CMK (cell line): ENCODE data around the gene PRRT4.

ENCODE experiments used
- DNase-seq: peaks from one replicate; pipeline ENCODE4 v3.0.0-alpha.2; 2010; ENCODE audit warnings: low read depth

Gene PRRT4

GRCh38 chr7:128344431-128344774 lies 17.1 kb downstream of the PRRT4 start:
- no peak for DNase-seq

DNA sequence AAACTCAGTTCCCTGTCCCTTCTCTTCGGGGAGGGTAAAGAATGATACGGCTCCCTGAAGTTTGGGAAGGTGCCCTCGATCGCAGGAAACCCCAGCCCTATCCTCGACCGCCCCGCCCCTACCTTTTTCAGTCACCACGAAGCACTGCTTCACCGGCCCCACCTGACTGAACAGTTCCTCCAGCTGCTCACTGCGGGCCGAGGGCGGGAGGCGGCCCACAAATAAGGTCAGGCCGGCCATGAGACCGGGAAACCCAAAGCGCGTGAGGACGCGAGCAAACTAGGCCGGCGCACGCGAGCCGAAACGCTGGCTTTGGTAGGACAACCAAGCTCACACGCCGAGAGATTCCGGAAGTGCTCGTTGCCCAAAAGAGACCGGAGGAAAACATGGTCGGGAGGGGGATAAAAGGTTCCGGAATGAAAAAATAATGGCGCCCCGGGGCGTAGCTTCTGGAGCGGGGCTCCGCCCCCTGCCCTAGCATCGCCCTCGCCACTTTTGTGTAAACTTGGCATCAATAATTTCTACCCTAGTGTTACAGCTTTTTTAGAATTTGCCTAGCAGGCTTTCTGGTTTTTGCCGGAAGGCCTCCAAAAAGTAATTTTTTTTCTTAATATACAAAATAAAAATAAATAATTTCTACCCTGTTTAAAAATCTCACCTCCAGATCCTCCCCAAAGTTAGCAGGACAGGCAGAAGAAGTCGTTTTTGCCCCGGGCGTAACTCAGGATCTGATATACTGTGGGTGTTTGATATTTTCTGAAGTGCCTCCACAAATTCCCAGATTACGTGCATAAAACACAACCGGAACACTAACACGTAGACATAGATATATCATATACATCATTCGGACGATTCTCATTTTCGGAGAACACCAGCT lies 17.7 kb downstream of the PRRT4 start, which contains the start of gene RBM28:
RBM28 (minus strand) TSS at position 355 of the 877 bp plus-strand sequence; CDS start at position 240, 115 bp downstream.
- peak; percentile 69 for DNase-seq

DNA sequence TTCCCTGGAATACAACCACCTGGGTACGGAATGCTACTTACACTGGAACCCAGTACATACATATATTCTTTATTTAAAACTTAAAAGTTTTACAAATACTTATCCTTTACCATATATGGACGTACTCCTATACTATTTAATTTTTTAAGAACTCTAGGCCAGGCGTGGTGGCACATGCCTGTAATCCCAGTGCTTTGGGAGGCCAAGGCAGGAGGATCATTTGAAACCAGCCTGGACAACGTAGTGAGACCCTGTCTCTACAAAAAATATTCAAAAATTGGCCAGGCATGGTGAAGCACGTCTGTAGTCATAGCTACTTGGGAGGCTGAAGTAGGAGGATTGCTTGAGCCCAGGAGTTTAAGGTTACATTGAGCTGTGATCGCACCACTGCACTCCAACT lies 19.8 kb downstream of the PRRT4 start:
- no peak for DNase-seq

DNA sequence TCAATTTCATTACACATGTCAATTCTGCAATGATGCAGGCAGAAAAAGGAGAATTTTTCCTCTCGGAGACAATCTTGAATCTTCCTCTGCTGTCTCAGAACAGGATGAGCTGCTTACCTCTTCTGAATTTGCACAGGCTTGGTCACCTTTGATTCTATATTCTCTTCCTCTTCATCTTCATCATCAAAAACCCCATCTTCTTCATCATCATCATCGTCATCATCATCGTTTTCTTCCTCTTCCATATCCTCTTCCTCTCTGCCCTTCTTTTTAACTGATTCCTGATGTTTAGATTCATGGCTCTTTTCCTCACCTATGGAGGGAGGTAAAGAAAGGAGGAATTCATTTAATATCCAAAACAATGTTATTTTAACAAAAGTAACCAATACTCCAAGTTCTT lies 25.8 kb downstream of the PRRT4 start:
- no peak for DNase-seq

GRCh38 chr7:128324368-128324680 lies 37.2 kb downstream of the PRRT4 start:
- no peak for DNase-seq

DNA sequence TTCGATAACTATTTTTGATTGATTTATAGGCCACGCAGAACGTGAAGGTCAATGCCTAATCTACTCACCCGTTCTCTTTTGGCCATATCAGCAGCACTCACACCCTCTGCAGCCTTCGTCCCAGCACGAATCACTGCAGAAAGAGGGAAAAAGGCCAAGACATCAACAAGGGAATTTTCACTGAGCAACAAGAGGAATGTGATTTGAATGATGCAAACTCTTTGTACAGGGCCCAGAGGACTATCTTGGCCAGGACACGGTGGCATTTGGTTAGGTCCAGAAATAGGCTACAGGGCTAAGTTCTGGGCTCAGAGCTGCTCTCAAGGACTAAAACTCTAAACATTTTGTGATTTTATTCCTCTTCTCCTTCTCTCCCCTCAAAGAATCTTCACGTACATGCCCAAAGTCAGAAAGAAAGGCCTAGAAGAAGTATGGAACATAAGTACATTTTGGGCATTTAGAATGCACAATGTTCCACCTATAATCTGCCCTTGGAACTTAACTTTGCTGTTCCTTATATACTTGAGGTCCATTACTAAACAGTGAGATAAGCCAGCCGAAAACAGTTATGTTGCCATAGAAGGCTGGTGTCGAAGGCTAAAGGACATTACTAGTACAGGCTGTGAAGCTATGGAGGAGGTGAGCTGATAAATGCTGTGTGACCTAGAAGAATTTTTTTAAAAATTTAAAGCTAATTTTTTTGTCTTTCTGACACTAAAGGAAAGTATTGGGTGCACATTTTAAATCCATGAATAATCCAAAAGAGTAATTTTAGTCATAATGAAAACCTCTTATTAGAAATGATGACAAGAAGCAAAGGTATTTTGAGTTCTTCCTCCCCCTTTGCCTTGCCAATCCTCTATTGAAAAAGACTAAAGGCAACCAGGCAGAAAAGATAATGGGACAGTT lies 37.8 kb downstream of the PRRT4 start:
- DNase-seq: no peak

- DNase-seq: no peak
These were observed 38.5 kb downstream of the PRRT4 start for GRCh38 chr7:128323040-128323439.

DNA sequence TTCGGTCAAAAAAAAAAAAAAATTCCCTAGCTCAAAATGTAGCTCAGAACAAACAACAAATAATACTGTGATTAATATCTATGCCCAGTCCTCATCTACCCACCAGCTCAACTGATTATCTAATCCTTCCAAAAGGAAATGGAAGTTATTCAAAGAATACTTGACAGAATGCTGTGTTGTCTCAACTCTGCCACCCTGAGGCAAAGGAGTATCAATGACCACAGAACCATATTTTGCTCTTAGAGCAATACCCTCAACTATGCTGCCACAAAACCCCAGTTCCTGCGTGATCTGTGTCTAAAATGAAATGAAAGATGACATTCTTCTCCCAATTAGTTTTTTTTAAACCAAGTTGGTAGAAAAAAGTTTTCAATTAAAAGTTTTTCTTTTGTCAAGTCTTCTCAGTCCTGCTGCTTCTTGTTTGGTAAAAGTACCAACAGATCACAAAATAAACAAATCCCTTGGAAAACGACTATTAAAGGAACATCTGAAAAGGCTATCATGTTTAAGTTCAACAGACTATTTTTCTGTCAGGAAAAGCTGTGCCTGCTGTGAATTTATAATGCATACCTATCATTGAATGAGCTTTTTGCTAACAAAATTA lies 39.3 kb downstream of the PRRT4 start:
- DNase-seq: no peak

DNA sequence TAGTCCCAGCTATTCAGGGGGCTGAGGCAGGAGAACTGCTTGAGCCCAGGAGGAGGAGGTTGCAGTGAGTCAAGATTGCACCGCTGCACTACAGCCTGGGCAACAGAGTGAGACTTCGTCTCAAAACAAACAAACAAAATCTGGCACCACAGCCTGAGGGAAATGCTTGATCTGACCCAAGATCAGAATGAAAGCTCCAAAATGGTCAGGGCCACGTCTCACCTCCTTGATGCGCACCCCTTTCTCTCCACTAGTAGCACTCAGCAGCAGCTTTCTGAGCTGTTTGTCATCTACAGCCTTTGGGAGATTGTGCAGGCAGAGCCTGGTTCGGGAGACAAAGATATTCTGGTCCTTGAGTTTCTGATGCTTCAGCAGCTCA lies 40.5 kb downstream of the PRRT4 start:
- DNase-seq: no peak

DNA sequence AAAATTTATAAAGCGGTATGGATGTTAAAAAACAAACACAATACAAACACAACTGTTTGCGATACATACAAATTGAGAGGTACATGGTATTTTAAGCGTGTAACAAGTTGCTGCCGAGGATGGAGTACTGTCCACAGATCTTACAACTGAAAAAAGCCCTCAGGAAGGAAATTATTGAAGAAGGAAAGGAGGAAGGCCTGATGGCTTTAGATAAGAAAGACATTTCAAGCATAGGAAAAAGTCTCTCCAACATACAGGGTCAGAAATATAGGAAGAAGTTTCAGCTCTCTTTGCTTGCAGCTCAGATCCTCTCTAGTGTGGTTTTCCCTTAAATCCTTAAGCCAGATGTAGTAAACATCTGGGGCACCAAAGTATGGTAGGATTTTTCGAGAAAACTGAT lies 42.8 kb downstream of the PRRT4 start:
- no peak for DNase-seq

- DNase-seq: no peak
These were observed 50.5 kb downstream of the PRRT4 start for GRCh38 chr7:128311013-128311412.

GRCh38 chr7:128310499-128310898 lies 51.0 kb downstream of the PRRT4 start:
- no peak for DNase-seq

DNA sequence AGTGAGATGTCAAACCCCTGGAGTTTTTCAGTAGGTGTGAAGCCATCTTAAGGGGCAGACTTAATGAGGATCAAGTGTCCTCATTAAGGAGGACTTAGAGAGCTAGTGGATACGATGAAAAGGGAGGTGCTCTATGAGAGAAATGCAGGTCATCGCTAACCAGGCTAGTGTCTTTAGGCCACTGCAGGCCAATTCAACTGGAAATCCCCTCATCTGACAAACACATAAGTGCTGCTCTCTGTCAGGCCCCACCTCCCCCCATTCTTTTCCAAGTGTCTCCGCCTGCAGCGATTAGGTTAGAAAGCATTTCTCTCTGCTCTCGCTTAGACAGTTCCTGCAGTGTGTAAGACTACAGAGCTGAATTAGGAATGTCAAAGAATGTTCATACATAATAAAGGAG lies 51.5 kb downstream of the PRRT4 start:
- no peak for DNase-seq

GRCh38 chr7:128309124-128309523 lies 52.4 kb downstream of the PRRT4 start:
- DNase-seq: no peak

GRCh38 chr7:128307061-128307460 lies 54.4 kb downstream of the PRRT4 start:
- DNase-seq: no peak

DNA sequence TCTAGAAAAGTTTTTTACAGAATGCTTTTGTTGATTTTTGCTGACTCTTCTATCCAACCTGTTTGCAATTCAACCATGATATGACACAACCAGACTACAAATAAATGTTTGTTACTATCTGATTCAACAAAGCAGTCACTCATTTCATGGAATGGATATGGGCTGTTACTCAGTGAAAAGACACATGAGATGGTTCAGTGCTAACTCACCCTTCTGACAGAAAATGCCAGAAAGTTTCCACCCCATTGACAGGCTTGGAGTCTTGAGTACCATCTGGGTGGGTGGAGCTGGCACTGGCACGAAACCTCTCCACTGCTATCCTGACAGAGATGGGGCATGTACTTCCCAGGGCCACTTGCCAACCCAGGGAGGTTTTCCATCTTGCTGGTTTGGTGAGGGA lies 57.3 kb downstream of the PRRT4 start:
- DNase-seq: no peak

DNA sequence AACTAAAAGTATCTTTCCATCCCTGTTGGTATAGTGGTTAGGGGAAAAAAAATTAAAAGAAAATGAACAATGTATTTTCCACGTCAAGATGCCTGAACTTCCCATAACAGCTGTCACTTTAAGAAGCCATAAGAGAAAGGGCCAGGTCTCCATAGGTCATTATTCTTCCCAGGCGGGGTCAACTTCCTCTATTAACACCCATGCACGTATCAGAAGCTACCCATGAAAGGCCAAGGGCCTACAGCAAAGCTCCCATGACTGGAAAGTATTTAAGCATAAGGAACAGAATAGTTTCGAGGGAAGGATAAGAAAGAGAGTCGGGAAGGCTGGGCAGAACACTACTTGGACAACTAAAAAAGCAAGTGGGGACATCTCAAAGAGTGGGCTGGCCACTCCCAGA lies 57.8 kb downstream of the PRRT4 start:
- DNase-seq: no peak

DNA sequence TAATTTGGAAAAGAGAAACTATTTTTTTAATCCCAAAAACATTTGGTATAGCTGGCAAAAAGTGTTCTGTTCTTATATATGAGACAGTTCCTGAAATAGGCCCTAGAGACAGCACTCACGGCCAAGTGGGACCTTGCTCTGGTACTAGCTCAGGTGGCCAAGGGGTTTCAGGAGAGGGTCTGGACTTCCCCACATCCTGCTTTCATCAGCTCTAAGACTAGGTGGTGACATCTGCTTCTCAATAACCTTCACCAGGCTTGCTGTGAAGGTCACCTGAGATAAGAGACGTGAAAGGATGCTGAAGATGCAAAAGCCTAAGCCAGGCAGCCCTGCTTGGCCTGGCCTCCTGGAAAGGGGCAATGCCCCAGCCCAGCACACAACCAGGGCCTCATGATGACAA lies 58.4 kb downstream of the PRRT4 start:
- no peak for DNase-seq

DNA sequence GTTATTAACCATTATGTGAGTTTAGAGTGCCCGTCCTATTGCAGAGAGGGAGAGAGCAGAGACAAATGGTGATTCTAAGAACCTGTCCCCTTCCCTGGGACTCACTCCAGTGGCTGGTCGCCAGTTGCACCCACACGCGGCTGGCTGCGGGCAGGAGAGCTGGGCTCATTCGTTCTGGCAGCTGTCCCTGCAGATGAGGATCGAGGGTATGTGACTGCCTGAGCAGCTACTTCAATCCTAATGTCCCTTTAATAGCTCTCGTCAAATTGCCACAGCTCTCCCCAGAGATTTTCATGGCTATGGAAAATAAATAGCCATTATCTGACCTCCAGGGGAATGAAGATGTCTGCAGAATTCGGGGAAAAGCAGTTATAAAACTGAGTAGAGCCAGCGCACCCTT lies 59.4 kb downstream of the PRRT4 start:
- no peak for DNase-seq
